ENCODE data around the gene ALG2.
A peak's percentile ranks its signal among the peaks of the same experiment; 100 is the strongest.

Gene ALG2, protein sequence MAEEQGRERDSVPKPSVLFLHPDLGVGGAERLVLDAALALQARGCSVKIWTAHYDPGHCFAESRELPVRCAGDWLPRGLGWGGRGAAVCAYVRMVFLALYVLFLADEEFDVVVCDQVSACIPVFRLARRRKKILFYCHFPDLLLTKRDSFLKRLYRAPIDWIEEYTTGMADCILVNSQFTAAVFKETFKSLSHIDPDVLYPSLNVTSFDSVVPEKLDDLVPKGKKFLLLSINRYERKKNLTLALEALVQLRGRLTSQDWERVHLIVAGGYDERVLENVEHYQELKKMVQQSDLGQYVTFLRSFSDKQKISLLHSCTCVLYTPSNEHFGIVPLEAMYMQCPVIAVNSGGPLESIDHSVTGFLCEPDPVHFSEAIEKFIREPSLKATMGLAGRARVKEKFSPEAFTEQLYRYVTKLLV

DNA sequence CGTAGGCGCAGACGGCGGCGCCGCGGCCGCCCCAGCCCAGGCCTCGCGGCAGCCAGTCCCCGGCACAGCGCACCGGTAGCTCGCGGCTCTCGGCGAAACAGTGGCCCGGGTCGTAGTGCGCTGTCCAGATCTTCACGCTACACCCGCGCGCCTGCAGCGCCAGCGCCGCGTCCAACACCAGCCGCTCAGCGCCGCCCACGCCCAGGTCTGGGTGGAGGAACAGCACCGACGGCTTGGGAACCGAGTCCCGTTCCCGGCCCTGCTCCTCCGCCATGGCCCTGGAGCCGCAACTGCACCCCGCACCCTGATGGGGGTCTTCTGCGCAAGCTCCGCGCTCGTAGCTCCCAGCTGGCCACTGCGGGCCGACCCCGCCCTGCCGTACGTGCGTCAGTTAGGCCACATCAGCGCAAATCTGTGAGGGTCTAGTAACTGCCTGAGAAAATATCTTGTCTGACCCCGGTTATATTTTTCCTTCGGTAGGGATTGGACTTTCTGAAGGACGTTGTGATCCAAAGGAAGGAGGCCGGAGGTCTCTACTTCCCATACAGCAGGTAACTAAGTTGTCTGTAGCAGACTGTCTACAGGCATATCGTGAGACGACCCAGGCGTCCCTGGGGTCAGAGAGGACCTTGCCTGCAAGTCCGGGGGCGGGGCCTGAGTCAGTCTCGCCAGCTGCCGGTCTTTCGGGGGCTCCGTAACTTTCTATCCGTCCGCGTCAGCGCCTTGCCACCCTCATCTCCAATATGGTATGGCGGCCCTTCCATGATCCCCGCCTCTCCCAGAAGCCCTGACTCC, at the start of gene ALG2, which contains the start of gene SEC61B:
ALG2 (minus strand) TSS at position 322 of the 795 bp plus-strand sequence; CDS start at position 274, 48 bp downstream.
SEC61B (plus strand) TSS at position 662 of the 795 bp plus-strand sequence; CDS start at position 744, 82 bp downstream.
- peak; percentile 69 for DNase-seq

DNA sequence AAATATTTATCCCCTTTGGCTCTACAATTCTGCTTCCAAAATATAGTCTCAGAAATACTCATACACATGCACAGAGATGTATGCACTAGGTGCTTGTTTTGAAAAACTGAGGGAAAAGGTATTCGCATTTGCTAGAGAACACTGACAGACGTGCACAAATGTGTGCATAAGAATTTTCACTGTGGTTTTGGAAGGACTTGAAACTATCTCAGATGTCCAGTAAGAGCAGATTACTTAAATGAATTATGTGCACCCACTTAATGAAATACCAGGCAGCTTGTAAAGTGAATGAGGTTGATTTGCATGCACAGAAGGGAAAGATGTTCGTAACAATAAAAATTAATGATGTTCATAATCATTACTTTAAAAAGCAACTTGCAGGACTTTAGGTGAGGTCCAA, 48.7 kb upstream of the ALG2 start:
- DNase-seq: no peak

- DNase-seq: no peak
Observed at GRCh38 chr9:99269416-99269815, 47.7 kb upstream of the ALG2 start.

DNA sequence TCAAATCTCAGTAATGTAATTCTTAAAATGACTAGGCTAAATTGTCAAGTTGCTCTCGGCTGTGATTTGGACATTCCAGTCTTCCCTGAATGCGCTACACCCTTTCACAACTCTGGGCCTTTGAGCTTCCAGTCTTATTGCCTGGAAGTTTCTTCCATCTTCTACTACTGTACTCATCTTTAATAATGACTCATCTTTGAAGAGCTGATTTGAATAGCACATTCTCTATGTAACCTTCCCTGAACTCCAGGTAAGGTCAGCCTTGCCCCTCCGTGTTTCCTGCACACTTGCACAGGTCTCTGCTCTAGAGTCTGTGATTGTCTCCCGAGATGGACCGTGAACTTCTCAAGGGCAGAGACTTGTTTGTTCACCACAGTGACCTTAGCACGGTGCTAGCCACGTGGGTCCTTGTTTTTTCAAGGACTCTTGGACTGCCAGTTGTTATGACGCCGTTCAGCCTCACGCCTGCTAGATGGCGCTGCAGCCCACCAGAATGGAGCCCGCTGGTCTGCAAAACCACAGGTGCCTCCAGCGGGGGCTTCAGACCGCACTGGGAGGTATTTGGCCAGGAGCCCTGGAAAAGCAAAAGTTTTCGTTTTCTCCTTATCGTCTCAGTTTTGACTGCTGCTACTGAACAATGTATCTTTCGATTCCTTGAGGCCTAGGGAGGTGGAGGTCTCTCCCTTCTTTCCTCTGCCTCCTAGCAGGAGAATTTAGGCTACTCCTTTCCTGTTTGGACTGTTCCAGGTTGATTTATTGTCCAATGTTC, 44.7 kb upstream of the ALG2 start:
- DNase-seq: peak; percentile 16

DNA sequence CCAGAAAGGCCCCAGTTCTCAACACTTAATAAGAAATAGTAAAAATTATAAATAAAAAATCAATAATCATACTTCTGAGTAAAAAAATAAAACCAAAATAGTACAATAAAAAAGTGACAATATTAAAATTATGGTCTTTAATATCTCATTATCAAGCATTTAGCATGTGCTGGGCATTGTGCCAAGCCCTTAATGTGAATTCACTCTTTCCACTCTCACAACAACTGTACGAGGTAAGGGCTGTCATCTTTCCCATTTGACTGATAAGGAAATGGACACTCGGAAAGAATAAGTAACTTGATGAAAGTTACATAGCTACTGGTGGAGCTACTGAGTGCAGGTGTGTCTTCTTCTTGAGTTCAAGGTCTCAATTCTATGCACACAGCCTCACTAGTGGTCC, 43.9 kb upstream of the ALG2 start:
- no peak for DNase-seq

GRCh38 chr9:99264070-99264680, 42.4 kb upstream of the ALG2 start:
- no peak for DNase-seq

- no peak for DNase-seq
Observed at GRCh38 chr9:99262949-99263418, 41.2 kb upstream of the ALG2 start.

DNA sequence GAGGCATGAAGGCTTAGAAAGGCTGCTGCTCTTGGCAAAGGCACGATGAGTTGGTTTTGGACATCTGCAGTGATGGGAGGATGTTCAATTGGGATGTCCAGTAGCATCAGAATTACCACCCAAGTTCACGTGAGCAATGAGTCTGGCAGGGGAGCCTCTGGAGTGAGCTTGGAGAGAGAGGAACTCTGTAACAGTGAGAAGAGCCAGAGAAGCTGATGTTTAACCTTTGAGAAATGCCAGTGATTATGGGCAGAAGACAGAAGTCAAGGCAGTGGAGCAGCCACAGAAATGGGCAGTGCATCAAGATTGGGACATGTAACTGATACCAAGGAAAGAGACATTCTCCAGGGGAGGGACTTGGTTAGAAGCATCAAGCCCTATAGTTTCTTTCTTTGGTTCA, 40.2 kb upstream of the ALG2 start:
- DNase-seq: no peak

- DNase-seq: no peak
Observed at GRCh38 chr9:99259231-99259918, 37.6 kb upstream of the ALG2 start.

DNA sequence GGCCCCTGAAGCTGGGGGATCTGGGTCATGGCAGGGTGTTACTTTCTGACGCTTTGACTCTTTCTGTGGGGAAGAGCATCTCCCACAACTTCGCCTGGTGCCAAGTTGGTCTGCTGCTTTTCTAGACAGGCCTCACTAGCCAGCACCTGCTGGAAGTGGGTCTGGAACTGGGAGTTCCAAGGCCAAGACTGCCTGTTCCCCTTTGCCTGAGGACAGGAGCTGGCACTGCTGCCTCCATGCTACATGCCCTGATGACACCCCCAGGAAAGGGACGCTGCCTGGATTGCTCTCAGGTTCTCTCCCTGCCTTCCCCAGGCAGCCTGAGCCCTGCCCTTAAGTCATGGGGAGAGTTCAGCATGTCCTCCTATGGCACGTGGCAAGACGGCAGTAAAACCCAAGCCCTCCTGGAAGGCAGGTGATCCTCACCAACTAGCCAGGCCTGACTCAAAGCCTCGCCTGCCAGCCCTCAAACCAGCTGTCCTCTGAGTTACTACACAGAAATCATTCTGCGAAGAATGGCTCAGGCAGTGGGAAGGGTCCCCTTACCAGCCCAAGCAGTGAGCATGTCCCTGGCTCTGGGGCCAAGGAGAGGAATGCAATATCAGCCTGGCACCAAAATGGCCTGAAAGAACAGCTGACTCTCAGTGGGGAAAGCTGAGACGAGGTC, 36.1 kb upstream of the ALG2 start:
- no peak for DNase-seq

DNA sequence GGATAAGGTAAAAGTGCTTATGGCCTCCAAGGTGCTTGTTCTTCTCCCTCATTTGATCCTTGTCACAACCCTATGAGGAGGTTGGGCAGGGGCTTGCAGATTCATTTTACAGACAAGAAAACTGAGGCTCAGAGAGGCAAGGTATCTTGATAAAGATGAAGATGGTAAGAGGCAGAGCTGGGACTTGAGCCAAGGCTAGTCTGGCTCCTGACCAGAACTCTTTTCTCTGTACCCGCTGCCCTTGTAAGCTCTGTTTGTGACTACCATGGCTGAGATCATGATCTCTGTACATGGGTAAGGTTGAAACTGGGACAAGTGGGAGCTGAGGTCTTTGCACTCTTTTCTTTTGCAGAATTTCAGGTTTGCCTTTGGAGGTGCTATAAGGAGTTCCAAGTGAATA, 33.9 kb upstream of the ALG2 start:
- no peak for DNase-seq

DNA sequence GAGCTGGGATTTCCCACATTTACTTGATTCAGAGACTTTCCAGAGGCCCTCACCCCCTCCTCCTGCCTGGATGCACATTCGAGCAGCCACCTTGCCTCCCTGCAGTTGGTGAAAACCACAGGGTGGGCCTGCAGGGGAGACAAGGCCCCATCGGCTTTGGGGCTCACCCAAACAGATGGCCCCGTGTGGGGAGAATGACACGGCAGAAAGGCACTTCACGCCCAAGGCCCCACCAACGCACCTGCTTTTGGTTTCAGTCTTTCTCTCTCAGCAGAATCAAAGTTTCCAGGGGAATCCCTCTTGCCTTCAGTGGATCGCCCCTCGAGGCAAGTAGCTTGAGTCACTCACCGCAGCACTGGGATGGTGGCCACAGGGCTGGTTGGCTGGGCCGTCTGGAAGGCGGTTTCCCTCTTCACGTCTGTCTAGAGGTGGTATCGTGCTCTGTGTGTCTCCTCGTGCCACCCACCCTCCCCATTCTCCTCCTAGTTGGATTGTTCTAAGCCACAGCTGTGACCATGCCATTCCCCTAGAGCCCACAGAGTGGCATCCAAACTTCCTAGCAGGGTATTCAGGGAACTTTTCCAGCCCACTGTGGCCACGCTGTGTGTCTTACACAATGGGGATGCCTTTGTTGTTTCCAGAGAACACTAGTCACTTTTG, 32.2 kb upstream of the ALG2 start:
- no peak for DNase-seq

GRCh38 chr9:99253134-99253533, 31.4 kb upstream of the ALG2 start:
- no peak for DNase-seq

GRCh38 chr9:99251157-99251556, 29.4 kb upstream of the ALG2 start:
- no peak for DNase-seq

DNA sequence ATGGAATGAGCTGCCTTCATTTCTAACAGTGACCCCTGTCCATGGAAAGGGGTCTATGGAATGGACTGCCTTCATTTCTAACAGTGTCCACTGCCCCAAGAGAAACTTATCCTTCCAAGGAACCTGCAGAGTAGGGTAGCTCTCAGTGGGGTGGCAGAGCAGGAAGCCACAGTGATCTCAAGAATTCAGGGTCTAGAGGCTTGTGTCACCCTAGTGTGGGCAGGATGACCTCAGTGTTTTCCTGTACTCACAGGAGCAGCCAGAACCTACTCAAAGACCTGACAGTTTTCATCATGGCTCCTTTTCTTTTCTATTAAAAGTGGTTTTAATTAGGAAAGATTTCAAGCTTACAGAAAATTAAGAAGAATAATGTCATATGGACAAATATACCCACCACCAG, 27.9 kb upstream of the ALG2 start:
- DNase-seq: no peak

DNA sequence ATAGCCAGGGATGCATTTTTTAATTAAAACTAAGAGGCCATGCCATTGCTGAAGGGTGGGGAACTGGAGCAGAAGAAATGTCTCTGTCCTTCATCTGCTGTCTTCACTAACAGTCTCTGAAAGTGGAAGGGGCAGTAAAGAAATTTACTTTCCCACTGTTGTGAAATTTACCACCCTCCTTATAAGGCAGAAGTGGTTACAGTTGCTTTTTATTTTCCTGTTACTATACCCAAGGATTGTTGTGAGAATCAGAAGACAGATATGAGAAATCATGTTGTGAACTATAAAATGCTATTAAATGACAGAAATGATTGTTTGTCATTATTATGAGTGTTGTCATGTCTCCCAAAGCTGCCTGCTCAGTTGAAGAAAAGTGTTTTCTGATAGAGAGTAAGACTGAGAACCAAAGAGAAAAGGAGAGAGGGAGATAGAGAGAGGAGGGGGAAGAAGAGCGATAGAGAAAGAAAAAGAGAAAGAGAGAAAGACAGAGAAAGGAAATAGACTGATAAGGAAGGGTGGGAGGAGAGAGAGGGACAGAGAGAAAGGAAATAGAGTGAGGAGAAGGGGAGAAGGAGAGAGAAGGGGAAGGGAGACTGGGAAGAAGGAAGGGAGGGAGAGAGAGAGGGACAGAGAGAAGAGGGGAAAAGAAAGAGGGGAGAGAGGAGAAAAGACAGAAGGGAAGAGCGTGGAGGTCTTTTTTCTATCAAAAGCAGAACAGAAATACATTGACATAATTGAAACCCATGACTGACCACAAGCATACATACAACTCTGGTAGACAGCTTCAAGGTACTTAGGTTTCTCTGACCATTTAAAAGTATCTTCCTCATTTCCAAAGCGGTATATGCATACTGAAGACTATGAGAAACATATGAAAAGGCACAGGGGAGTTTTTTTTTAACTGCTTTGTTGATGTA, 22.9 kb upstream of the ALG2 start:
- no peak for DNase-seq

GRCh38 chr9:99241106-99241505, 19.4 kb upstream of the ALG2 start:
- no peak for DNase-seq

DNA sequence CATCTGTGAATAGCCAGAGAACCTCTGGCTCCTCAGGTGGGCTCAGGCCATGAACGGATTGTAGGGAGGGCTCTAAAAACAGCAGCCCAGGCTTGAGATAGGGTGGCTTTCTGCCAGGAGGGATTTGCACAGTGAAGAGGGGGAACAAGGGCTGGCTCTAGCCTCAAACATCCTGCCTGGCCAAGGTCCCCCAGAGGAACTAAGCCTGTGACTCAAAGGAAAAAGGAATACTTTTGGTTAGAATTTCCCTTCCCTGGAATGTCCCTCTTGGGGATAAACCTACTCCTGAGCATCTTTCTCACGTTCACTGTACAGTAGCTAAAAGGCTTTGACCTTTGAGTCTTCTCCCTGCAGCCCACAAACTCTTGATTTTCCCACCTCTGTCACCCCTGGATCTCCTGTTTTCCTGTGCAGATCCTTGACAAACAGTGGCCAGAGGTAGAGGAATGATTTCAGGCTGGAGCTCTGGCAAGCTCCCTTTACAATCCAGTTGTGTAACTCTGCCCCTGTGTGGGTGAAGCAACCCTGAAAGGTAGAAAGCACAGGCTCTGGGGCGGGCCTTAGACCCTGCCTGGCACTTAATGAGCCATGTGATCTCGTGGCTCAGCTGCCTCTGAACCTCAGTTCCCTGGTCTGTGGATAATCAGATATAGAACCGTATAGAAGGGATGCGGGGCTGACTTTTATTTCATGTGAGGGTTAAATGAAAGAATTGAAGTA, 17.8 kb upstream of the ALG2 start:
- no peak for DNase-seq

GRCh38 chr9:99238331-99238730, 16.6 kb upstream of the ALG2 start:
- no peak for DNase-seq
